ENCODE results near the gene MAP1LC3A.
A peak's percentile ranks its signal among the peaks of the same experiment; 100 is the strongest.
"Not testable (repeated sequence)": the region's sequence is repeated elsewhere in the genome, so short reads cannot be mapped to it uniquely, and the experiment has no call there.

The MAP1LC3A gene

GRCh38 chr20:34512955-34513419 lies 45.5 kb upstream of the MAP1LC3A start:
- no peak for ATAC-seq (ENCODE audit: low read depth)

GRCh38 chr20:34514034-34514433 lies 44.5 kb upstream of the MAP1LC3A start:
- not testable (repeated sequence) for H3K4me3 ChIP-seq (ENCODE audit: severe bottlenecking); H3K4me1 ChIP-seq (ENCODE audit: insufficient read depth, poor library complexity, severe bottlenecking); H3K9me3 ChIP-seq (ENCODE audit: severe bottlenecking); ATAC-seq (ENCODE audit: low read depth); DNase-seq (ENCODE audit: low spot score); H3K27me3 ChIP-seq (ENCODE audit: insufficient read depth, poor library complexity, severe bottlenecking)
- H3K27ac ChIP-seq (ENCODE audit: poor library complexity, severe bottlenecking), result peak overlapping the region; percentile 80
- H3K36me3 ChIP-seq (ENCODE audit: low read depth), result peaks cover 32% of the 10 kb centered on the region

More at GRCh38 chr20:34512955-34513419, 45.5 kb upstream of the MAP1LC3A start:
- no peak for TF ChIP-seq CTCF (IDR thresholded peaks at IDR 0.05; ENCODE audit: poor library complexity, severe bottlenecking)
- peaks cover 10% of the 10 kb centered on the region for H3K4me1 ChIP-seq (ENCODE audit: insufficient read depth, poor library complexity, severe bottlenecking)
- no peaks in the 10 kb centered on the region for H3K27me3 ChIP-seq (ENCODE audit: insufficient read depth, poor library complexity, severe bottlenecking)
- DNase-seq (ENCODE audit: low spot score), result no peak
- H3K27ac ChIP-seq (ENCODE audit: poor library complexity, severe bottlenecking), result no peak overlapping the region
- H3K36me3 ChIP-seq (ENCODE audit: low read depth), result peaks cover 39% of the 10 kb centered on the region
- H3K9me3 ChIP-seq (ENCODE audit: severe bottlenecking), result no peaks in the 10 kb centered on the region
- no peak overlapping the region for H3K4me3 ChIP-seq (ENCODE audit: severe bottlenecking)

GRCh38 chr20:34514897-34515483 lies 43.5 kb upstream of the MAP1LC3A start:
- Histone ChIP-seq H3K9me3 (ENCODE audit: severe bottlenecking) (no peaks in the 10 kb centered on the region), H3K4me1 (ENCODE audit: insufficient read depth, poor library complexity, severe bottlenecking) (peaks cover 10% of the 10 kb centered on the region), H3K4me3 (ENCODE audit: severe bottlenecking) (peak overlapping the region; percentile 88), H3K27me3 (ENCODE audit: insufficient read depth, poor library complexity, severe bottlenecking) (no peaks in the 10 kb centered on the region), H3K36me3 (ENCODE audit: low read depth) (peaks cover 32% of the 10 kb centered on the region), H3K27ac (ENCODE audit: poor library complexity, severe bottlenecking) (peak overlapping the region; percentile 80)
- ATAC-seq (ENCODE audit: low read depth) (peak; percentile 24), DNase-seq (ENCODE audit: low spot score) (no peak)
- no peak for TF ChIP-seq CTCF (IDR thresholded peaks at IDR 0.05; ENCODE audit: poor library complexity, severe bottlenecking)

- DNase-seq (ENCODE audit: low spot score) (peak; percentile 96), ATAC-seq (ENCODE audit: low read depth) (peak; percentile 80)
- peaks cover 32% of the 10 kb centered on the region for H3K36me3 ChIP-seq (ENCODE audit: low read depth)
- peak overlapping the region; percentile 88 for H3K4me3 ChIP-seq (ENCODE audit: severe bottlenecking)
- no peak for TF ChIP-seq CTCF (IDR thresholded peaks at IDR 0.05; ENCODE audit: poor library complexity, severe bottlenecking)
- H3K27me3 ChIP-seq (ENCODE audit: insufficient read depth, poor library complexity, severe bottlenecking), result no peaks in the 10 kb centered on the region
- no peaks in the 10 kb centered on the region for H3K9me3 ChIP-seq (ENCODE audit: severe bottlenecking)
- H3K4me1 ChIP-seq (ENCODE audit: insufficient read depth, poor library complexity, severe bottlenecking), result peaks cover 10% of the 10 kb centered on the region
- H3K27ac ChIP-seq (ENCODE audit: poor library complexity, severe bottlenecking), result peak overlapping the region; percentile 80
Measured at GRCh38 chr20:34515484-34516246, 42.9 kb upstream of the MAP1LC3A start.

- Histone ChIP-seq H3K36me3 (ENCODE audit: low read depth) (peaks cover 25% of the 10 kb centered on the region), H3K27me3 (ENCODE audit: insufficient read depth, poor library complexity, severe bottlenecking) (no peaks in the 10 kb centered on the region), H3K27ac (ENCODE audit: poor library complexity, severe bottlenecking) (peak within 1 kb of the TSS; percentile 80), H3K4me3 (ENCODE audit: severe bottlenecking) (peak within 1 kb of the TSS; percentile 88), H3K9me3 (ENCODE audit: severe bottlenecking) (no peaks in the 10 kb centered on the region), H3K4me1 (ENCODE audit: insufficient read depth, poor library complexity, severe bottlenecking) (peaks cover 10% of the 10 kb centered on the region)
- no peak for TF ChIP-seq CTCF (IDR thresholded peaks at IDR 0.05; ENCODE audit: poor library complexity, severe bottlenecking)
- ATAC-seq (ENCODE audit: low read depth) (peak; percentile 80), DNase-seq (ENCODE audit: low spot score) (peak; percentile 100)
Measured at GRCh38 chr20:34516247-34517113, 42.0 kb upstream of the MAP1LC3A start, which contains the start of gene DYNLRB1. Gene DYNLRB1, plus strand, starts transcription at chr20:34516422. Its CDS starts 37 bp downstream, at chr20:34516459.
